Adrenal gland (tissue), 12 donors: Measurements from ENCODE around the gene TMEM115. TPM values are rescaled to one million over a fixed set of nuclear protein-coding genes. Genes with fewer than 3 reads are reported as not detected.

Experiments used
- DNase-seq, 7 donors: peaks; one replicate each; pipeline ENCODE4 v3.0.0-alpha.2; 2019 to 2020
- H3K27ac ChIP-seq, 5 donors: fragments of 200-600 bp; sonication (generic) in 4 of 5; 1 replicate in 3 of 5; 2 replicates in 2 of 5; pipeline versions ENCODE4 v1.5.1 to v1.8.0; 2016 to 2020; ENCODE audit warnings: mild to moderate bottlenecking in 1 of 5
- H3K27me3 ChIP-seq: fragments of 200-600 bp; 2 replicates; pipeline ENCODE4 v1.8.0; 2021
- H3K36me3 ChIP-seq, 2 donors: fragments of 200-600 bp; replicated peaks in 1 of 2; 1 replicate in 1 of 2; 2 replicates in 1 of 2; pipeline versions ENCODE4 v1.5.1 to v1.8.0; 2018 to 2022
- H3K4me1 ChIP-seq, 2 donors: fragments of 200-600 bp; replicated peaks in 1 of 2; 1 replicate in 1 of 2; 2 replicates in 1 of 2; pipeline versions ENCODE4 v1.5.1 to v1.8.0; 2018 to 2021
- H3K4me3 ChIP-seq, 4 donors: fragments of 200-600 bp; sonication (generic) in 3 of 4; one replicate each; pipeline ENCODE4 v1.5.1; 2016 to 2018
- H3K9me3 ChIP-seq, 3 donors: fragments of 200-600 bp; sonication (generic) in 1 of 3; replicated peaks in 1 of 3; 1 replicate in 2 of 3; 2 replicates in 1 of 3; pipeline versions ENCODE4 v1.5.1 to v1.8.0; 2016 to 2021
- CTCF ChIP-seq, 6 experiments: fragments of 450-650 bp in 4 of 6; fragments of 200-600 bp in 2 of 6; sonication (generic) in 1 of 6; IDR thresholded peaks; 1 replicate in 5 of 6; 2 replicates in 1 of 6; pipeline versions ENCODE4 v1.5.1 to v1.8.0; 2016 to 2021; ENCODE audit warnings: antibody characterized with exemption in 6 of 6, mild to moderate bottlenecking in 2 of 6, moderate library complexity in 1 of 6
- POLR2A ChIP-seq, 2 donors: fragments of 450-650 bp; IDR thresholded peaks; one replicate each; pipeline ENCODE4 v1.6.1; 2017; ENCODE audit warnings: antibody characterized with exemption in 2 of 2, mild to moderate bottlenecking in 2 of 2, moderate library complexity in 1 of 2
- WGBS, 4 donors: extraction: QIAGEN DNeasy Blood & Tissue Kit in 2 of 4; methylation state at CpG; one replicate each; pipeline versions ENCODE4 v1.1.5 to v1.1.7; 2013 to 2017; 5-methylcytosine and 5-hydroxymethylcytosine counted together
- intact Hi-C, 2 donors: fragments of 100-400 bp; cut with DNase I; formaldehyde crosslinking; loops; one replicate each; pipeline versions ENCODE4 v1.14.1 to v1.15.0; 2022 to 2023
- polyA plus RNA-seq, 3 donors: library from polyadenylated mRNA; stranded (reverse); fragments of 200-250 nt in 2 of 3; fragments of 350-450 nt in 1 of 3; fragmentation: Illumina TruSeq in 1 of 3; extraction: RNeasy Lipid Tissue Mini Kit (QIAGEN cat#74804) in 1 of 3; gene quantifications; one replicate each; pipeline ENCODE4 v1.2.3, GENCODE V29; 2013 to 2014
- total RNA-seq, 9 donors: library from RNA; depleted of rRNA in 4 of 9; stranded (reverse); fragments of >200 nt in 4 of 9; fragments of 120-200 nt in 1 of 9; fragmentation: NEBNext Ultra II Directional in 1 of 9; extraction: Animal tissue kit (Norgen Biotek cat#: 25700) in 1 of 9; gene quantifications; one replicate each; pipeline versions ENCODE4 v1.1.0 to v1.2.4, GENCODE V29; 2013 to 2023
- donor health status: healthy with polysubstance abuse.
- donor health status: Bipolar disorder and iron deficiency.
- donor health status: DM: yes; HTN: yes; CAD: no.
- donor health status: DM: no; HTN: no; CAD: no.
- donor health status: DM: no; HTN: no; CAD: no.
- donor health status: DM: yes; HTN: yes; CAD: no.

The TMEM115 gene
- total and polyA plus RNA-seq, 12 donors, result 23.6 to 88.5 (median 59.7) TPM

GRCh38 chr3:50405249-50405648 lies 45.9 kb upstream of the TMEM115 start:
- DNase-seq, result peak in 2 of 7 donors; percentile 26 to 37
- H3K9me3 ChIP-seq, result no peaks in the 10 kb centered on the region
- no peak for TF ChIP-seq POLR2A (IDR thresholded peaks at IDR 0.05)
- no peak overlapping the region for H3K4me3 ChIP-seq
- WGBS, 4 donors, result 16 to 29% (median 24%) methylated on average over 7 to 8 of the region's 8 CpGs
- H3K4me1 ChIP-seq, result no peaks in the 10 kb centered on the region
- H3K27ac ChIP-seq, result no peak overlapping the region
- no peaks in the 10 kb centered on the region for H3K36me3 ChIP-seq
- intact Hi-C loops, result no loop called here
- no peaks in the 10 kb centered on the region for H3K27me3 ChIP-seq

- no peaks in the 10 kb centered on the region for H3K9me3 ChIP-seq
- DNase-seq, result no peak
- TF ChIP-seq CTCF (IDR thresholded peaks at IDR 0.05) (no peak), POLR2A (IDR thresholded peaks at IDR 0.05) (no peak)
- H3K4me3 ChIP-seq, result no peak overlapping the region
- H3K27ac ChIP-seq, result no peak overlapping the region
- H3K27me3 ChIP-seq, result no peaks in the 10 kb centered on the region
- no peaks in the 10 kb centered on the region for H3K4me1 ChIP-seq
- 26 to 45% (median 38%) methylated on average over 5 of the region's 5 CpGs for WGBS, 4 donors
- H3K36me3 ChIP-seq, result no peaks in the 10 kb centered on the region
- intact Hi-C loops, result no loop called here
These were observed 42.8 kb upstream of the TMEM115 start for GRCh38 chr3:50401978-50402595.

GRCh38 chr3:50396502-50396901 lies 37.2 kb upstream of the TMEM115 start:
- TF ChIP-seq POLR2A (IDR thresholded peaks at IDR 0.05), result no peak
- TF ChIP-seq CTCF (IDR thresholded peaks at IDR 0.05), result no peak
- intact Hi-C loops, result no loop called here
- no peak overlapping the region for H3K27ac ChIP-seq
- no peak overlapping the region for H3K4me3 ChIP-seq
- no peaks in the 10 kb centered on the region for H3K27me3 ChIP-seq
- no peak for DNase-seq
- H3K36me3 ChIP-seq, result no peaks in the 10 kb centered on the region
- 90 to 96% (median 91%) methylated on average over 4 to 10 of the region's 10 CpGs for WGBS, 4 donors
- H3K9me3 ChIP-seq, result no peaks in the 10 kb centered on the region
- peaks cover 0 to 5% of the 10 kb centered on the region in 2 donors for H3K4me1 ChIP-seq

GRCh38 chr3:50395070-50395860 lies 35.9 kb upstream of the TMEM115 start:
- peak in 2 of 7 donors; percentile 13 to 55 for DNase-seq
- Histone ChIP-seq H3K27ac (no peak overlapping the region), H3K36me3 (no peaks in the 10 kb centered on the region), H3K4me3 (no peak overlapping the region), H3K9me3 (no peaks in the 10 kb centered on the region), H3K4me1 (peaks cover 4 to 15% of the 10 kb centered on the region in 2 donors), H3K27me3 (no peaks in the 10 kb centered on the region)
- intact Hi-C loops, result no loop called here
- TF ChIP-seq POLR2A (IDR thresholded peaks at IDR 0.05) (no peak), CTCF (IDR thresholded peaks at IDR 0.05) (no peak)
- WGBS, 4 donors, result 67 to 93% (median 74%) methylated on average over 3 to 10 of the region's 10 CpGs
